ENCODE results near the gene ELOVL2. TPM values are rescaled to one million over a fixed set of nuclear protein-coding genes. Genes with fewer than 3 reads are reported as not detected.

Gene ELOVL2
- polyA plus RNA-seq (0.04 to 0.10 TPM (median 0.05 TPM) in 3 replicates), polyA minus RNA-seq (0.03 TPM in 1 of 3 replicates, not detected in the others)
- not detected for polyA plus RNA-seq (2011; ENCODE audit: low read depth)
- polyA plus RNA-seq (2011; cell fraction: cytosol; rRNA removed): 0.01 and 0.04 TPM in 2 replicates
- polyA plus RNA-seq (2011; cell fraction: nucleus; rRNA removed): 0.03 TPM in 1 of 2 replicates, not detected in the other
- polyA plus RNA-seq (2012; ENCODE audit: low replicate concordance): 0.06 and 0.07 TPM in 2 replicates
- polyA minus RNA-seq (2011; cell fraction: cytosol; rRNA and poly(A)+ RNA removed): not detected
- polyA minus RNA-seq (2011; cell fraction: nucleus; rRNA and poly(A)+ RNA removed): not detected in 2 replicates

- Histone ChIP-seq H3K4me1 (ENCODE audit: control insufficient read depth, extremely low read depth, insufficient read depth, low read length) (no peaks in the 10 kb centered on the region), H3K4me3 (ENCODE audit: control insufficient read depth in 2 of 3, extremely low read depth in 1 of 3, insufficient read depth in 2 of 3, low read depth in 1 of 3, low read length in 3 of 3) (peak within 1 kb of the TSS; percentile 38 to 53 (median 51)), H4K20me1 (ENCODE audit: control insufficient read depth, extremely low read depth, insufficient read depth, low read length) (no peaks in the 10 kb centered on the region), H3K9me1 (ENCODE audit: control insufficient read depth, extremely low read depth, insufficient read depth, low read length) (no peaks in the 10 kb centered on the region), H3K4me2 (ENCODE audit: control insufficient read depth, extremely low read depth, insufficient read depth, low read depth, low read length) (peak within 1 kb of the TSS; percentile 56), H3K27me3 (ENCODE audit: control insufficient read depth, extremely low read depth, insufficient read depth, low read length) (peaks cover 40% of the 10 kb centered on the region), H3K79me2 (ENCODE audit: control insufficient read depth, insufficient read depth, low read length) (no peaks in the 10 kb centered on the region), H2AFZ (ENCODE audit: control insufficient read depth, low read length) (no peak within 1 kb of the TSS), H3K9ac (ENCODE audit: control insufficient read depth, extremely low read depth, insufficient read depth, low read length) (no peak within 1 kb of the TSS), H3K36me3 (ENCODE audit: control insufficient read depth in 2 of 2, extremely low read depth in 1 of 2, insufficient read depth in 2 of 2, low read length in 2 of 2) (no peaks in the 10 kb centered on the region), H3K9me3 (ENCODE audit: control insufficient read depth, low read depth, low read length) (no peaks in the 10 kb centered on the region), H3K27ac (ENCODE audit: control insufficient read depth, insufficient read depth, low read length) (no peak within 1 kb of the TSS)
- FAIRE-seq (no peak), DNase-seq (ENCODE audit: low read depth, low spot score) (no peak)
- dilution Hi-C loops (cut with MboI; ENCODE audit: extremely low pct_ligation_motif_present, low sequenced_read_pairs): no loop called here
- TF ChIP-seq EZH2 (IDR thresholded peaks at IDR 0.05; ENCODE audit: low read length): no peak
- TF ChIP-seq, protein P1, sequence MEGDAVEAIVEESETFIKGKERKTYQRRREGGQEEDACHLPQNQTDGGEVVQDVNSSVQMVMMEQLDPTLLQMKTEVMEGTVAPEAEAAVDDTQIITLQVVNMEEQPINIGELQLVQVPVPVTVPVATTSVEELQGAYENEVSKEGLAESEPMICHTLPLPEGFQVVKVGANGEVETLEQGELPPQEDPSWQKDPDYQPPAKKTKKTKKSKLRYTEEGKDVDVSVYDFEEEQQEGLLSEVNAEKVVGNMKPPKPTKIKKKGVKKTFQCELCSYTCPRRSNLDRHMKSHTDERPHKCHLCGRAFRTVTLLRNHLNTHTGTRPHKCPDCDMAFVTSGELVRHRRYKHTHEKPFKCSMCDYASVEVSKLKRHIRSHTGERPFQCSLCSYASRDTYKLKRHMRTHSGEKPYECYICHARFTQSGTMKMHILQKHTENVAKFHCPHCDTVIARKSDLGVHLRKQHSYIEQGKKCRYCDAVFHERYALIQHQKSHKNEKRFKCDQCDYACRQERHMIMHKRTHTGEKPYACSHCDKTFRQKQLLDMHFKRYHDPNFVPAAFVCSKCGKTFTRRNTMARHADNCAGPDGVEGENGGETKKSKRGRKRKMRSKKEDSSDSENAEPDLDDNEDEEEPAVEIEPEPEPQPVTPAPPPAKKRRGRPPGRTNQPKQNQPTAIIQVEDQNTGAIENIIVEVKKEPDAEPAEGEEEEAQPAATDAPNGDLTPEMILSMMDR (optimal IDR thresholded peaks at IDR 0.05 in 1 of 3, IDR thresholded peaks at IDR 0.05 in 1 of 3, conservative IDR thresholded peaks at IDR 0.05 in 1 of 3; ENCODE audit: extremely low read depth in 1 of 3, insufficient read depth in 2 of 3, low read length in 3 of 3): peak in 2 of 3 experiments; percentile 64 to 90
These were observed at the start of gene ELOVL2 for GRCh38 chr6:11043961-11044711. Gene ELOVL2 (minus strand): TSS chr6:11044305. CDS start chr6:11044230, 75 bp downstream.

DNA sequence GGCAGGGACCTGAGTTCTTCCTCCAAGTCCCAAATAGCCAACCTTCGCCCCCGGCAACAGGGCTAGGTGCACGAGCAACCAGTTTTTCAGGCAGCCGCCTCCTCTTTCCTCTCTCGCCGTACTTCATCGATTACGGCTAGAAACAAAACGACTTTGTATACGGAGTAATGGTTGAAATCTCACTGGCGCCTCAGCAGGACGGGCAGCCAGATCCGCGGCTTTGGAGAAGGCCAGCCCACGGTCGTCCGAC is 49.2 kb upstream of the ELOVL2 start:
- peaks cover 13% of the 10 kb centered on the region for H3K4me1 ChIP-seq (ENCODE audit: control insufficient read depth, extremely low read depth, insufficient read depth, low read length)
- H2AFZ ChIP-seq (ENCODE audit: control insufficient read depth, low read length): peak overlapping the region; percentile 75
- no peaks in the 10 kb centered on the region for H3K9me1 ChIP-seq (ENCODE audit: control insufficient read depth, extremely low read depth, insufficient read depth, low read length)
- DNase-seq (ENCODE audit: low read depth, low spot score) (no peak), FAIRE-seq (no peak)
- H3K9me3 ChIP-seq (ENCODE audit: control insufficient read depth, low read depth, low read length): no peaks in the 10 kb centered on the region
- H3K4me2 ChIP-seq (ENCODE audit: control insufficient read depth, extremely low read depth, insufficient read depth, low read depth, low read length): peak overlapping the region; percentile 92
- dilution Hi-C loops (cut with MboI; ENCODE audit: extremely low pct_ligation_motif_present, low sequenced_read_pairs): no loop called here
- peaks cover 44% of the 10 kb centered on the region for H3K79me2 ChIP-seq (ENCODE audit: control insufficient read depth, insufficient read depth, low read length)
- H3K27me3 ChIP-seq (ENCODE audit: control insufficient read depth, extremely low read depth, insufficient read depth, low read length): no peaks in the 10 kb centered on the region
- peak overlapping the region; percentile 93 for H3K9ac ChIP-seq (ENCODE audit: control insufficient read depth, extremely low read depth, insufficient read depth, low read length)
- H3K4me3 ChIP-seq (ENCODE audit: control insufficient read depth in 2 of 3, extremely low read depth in 1 of 3, insufficient read depth in 2 of 3, low read depth in 1 of 3, low read length in 3 of 3): peak overlapping the region; percentile 69 to 98 (median 91)
- H3K27ac ChIP-seq (ENCODE audit: control insufficient read depth, insufficient read depth, low read length): peak overlapping the region; percentile 91
- H4K20me1 ChIP-seq (ENCODE audit: control insufficient read depth, extremely low read depth, insufficient read depth, low read length): no peaks in the 10 kb centered on the region
- H3K36me3 ChIP-seq (ENCODE audit: control insufficient read depth in 2 of 2, extremely low read depth in 1 of 2, insufficient read depth in 2 of 2, low read length in 2 of 2): peaks cover 0 to 2% of the 10 kb centered on the region in 2 experiments
- TF ChIP-seq, protein P1 (optimal IDR thresholded peaks at IDR 0.05 in 1 of 3, IDR thresholded peaks at IDR 0.05 in 1 of 3, conservative IDR thresholded peaks at IDR 0.05 in 1 of 3; ENCODE audit: extremely low read depth in 1 of 3, insufficient read depth in 2 of 3, low read length in 3 of 3): no peak
- no peak for TF ChIP-seq EZH2 (IDR thresholded peaks at IDR 0.05; ENCODE audit: low read length)
